GM12878 (cell line): Measurements from ENCODE around the gene LARP4. TPM values are rescaled to one million over a fixed set of nuclear protein-coding genes. Genes with fewer than 3 reads are reported as not detected.

ENCODE experiments used
- ATAC-seq: fragments of 200-7000 bp; cut with Tn5 transposase; 3 replicates; pipeline ENCODE4 v1.9.1; 2020; ENCODE audit warnings: mild to moderate bottlenecking, moderate library complexity
- BruUV-seq: library from RNA; stranded (reverse); fragments of 400-500 nt; replicated peaks from 2 replicates; lab custom pipeline; 2021; lab: Mats Ljungman, UMichigan
- CTCF ChIA-PET: fragments of 300-600 bp; sonication (Branson Sonifier 250); formaldehyde crosslinking; extraction: SDS; loops from one replicate; lab custom pipeline; 2021; ENCODE audit warnings: inconsistent platforms; lab: Yijun Ruan, JAX
- POLR2A ChIA-PET: fragments of 350-600 bp; formaldehyde crosslinking; extraction: SDS; loops from one replicate; lab custom pipeline; 2021; ENCODE audit warnings: inconsistent platforms; lab: Charles Lee
- RAD21 ChIA-PET: fragments of 300-600 bp; sonication (Branson Sonifier 250); formaldehyde crosslinking; loops from one replicate; lab custom pipeline; 2023; ENCODE audit warnings: antibody characterized with exemption; ENCODE audit not compliant: unreplicated experiment; lab: Charles Lee
- SMC1A ChIA-PET: fragments of 300-600 bp; sonication (Branson Sonifier 250); formaldehyde crosslinking; loops from one replicate; lab custom pipeline; 2023; ENCODE audit not compliant: unreplicated experiment, uncharacterized antibody; lab: Charles Lee
- DNase-seq: peaks from one replicate; pipeline ENCODE4 v3.0.0-alpha.2; 2011; ENCODE audit warnings: low read depth, low spot score
- FAIRE-seq: peaks from 3 replicates; lab custom pipeline; 2011; peaks lifted over from hg19 to GRCh38; lab: Jason Lieb, UNC
- H2AFZ ChIP-seq: 2 replicates; pipeline ENCODE4 v1.6.0; 2011; ENCODE audit warnings: low read depth, low read length, control low read depth; ENCODE audit not compliant: control insufficient read depth
- H3K27ac ChIP-seq: 2 replicates; pipeline ENCODE4 v1.5.1; 2011; ENCODE audit warnings: control low read depth; ENCODE audit not compliant: control insufficient read depth, insufficient read depth
- H3K27me3 ChIP-seq, 2 experiments: replicated peaks in 1 of 2; 2 replicates each; pipeline versions ENCODE4 v1.6.0 to v1.6.1; 2011; ENCODE audit warnings: low read length in 1 of 2; ENCODE audit not compliant: control insufficient read depth in 2 of 2, insufficient read depth in 2 of 2
- H3K36me3 ChIP-seq, 2 experiments: 2 replicates each; pipeline ENCODE4 v1.5.1; 2011; ENCODE audit warnings: low read length in 1 of 2; ENCODE audit not compliant: control insufficient read depth in 2 of 2, insufficient read depth in 2 of 2
- H3K4me1 ChIP-seq: 2 replicates; pipeline ENCODE4 v1.6.1; 2011; ENCODE audit warnings: mild to moderate bottlenecking, low read length, moderate library complexity, mixed read lengths; ENCODE audit not compliant: control insufficient read depth, insufficient read depth
- H3K4me2 ChIP-seq: 2 replicates; pipeline ENCODE4 v1.6.0; 2011; ENCODE audit warnings: control low read depth; ENCODE audit not compliant: control insufficient read depth, insufficient read depth
- H3K4me3 ChIP-seq: fragments of 200-600 bp; sonication (generic); 2 replicates; pipeline ENCODE4 v1.5.1; 2016
- H3K79me2 ChIP-seq: 2 replicates; pipeline ENCODE4 v1.6.0; 2011; ENCODE audit warnings: low read length; ENCODE audit not compliant: control insufficient read depth, insufficient read depth
- H3K9ac ChIP-seq: 2 replicates; pipeline ENCODE4 v1.8.0; 2011; ENCODE audit warnings: low read length, control low read depth, mixed read lengths; ENCODE audit not compliant: control insufficient read depth, insufficient read depth
- H3K9me3 ChIP-seq: replicated peaks from 3 replicates; pipeline ENCODE4 v1.5.1; 2011; ENCODE audit warnings: mild to moderate bottlenecking, low read length; ENCODE audit not compliant: control insufficient read depth, insufficient read depth
- H4K20me1 ChIP-seq: 2 replicates; pipeline ENCODE4 v1.6.0; 2011; ENCODE audit not compliant: control insufficient read depth, insufficient read depth
- BHLHE40 ChIP-seq, 2 experiments: fragments of 450-650 bp in 1 of 2; IDR thresholded peaks; 2 replicates each; pipeline ENCODE4 v1.6.1; 2011 to 2017; ENCODE audit warnings: low read depth in 2 of 2, borderline replicate concordance in 1 of 2, improper control_type of control experiment in 1 of 2, low read length in 1 of 2, mild to moderate bottlenecking in 1 of 2
- CEBPB ChIP-seq, 2 experiments: fragments of 150-350 bp in 1 of 2; IDR thresholded peaks; 2 replicates each; pipeline ENCODE4 v1.6.1; 2012 to 2014; ENCODE audit warnings: low read depth in 2 of 2, low read length in 2 of 2, borderline replicate concordance in 1 of 2, inconsistent platforms in 1 of 2
- CHD1 ChIP-seq: IDR thresholded peaks from 2 replicates; pipeline ENCODE4 v1.6.1; 2012; ENCODE audit warnings: low read depth, low read length, improper control_type of control experiment
- ETV6 ChIP-seq, 2 experiments: fragments of 450-650 bp in 1 of 2; IDR thresholded peaks in 1 of 2; conservative IDR thresholded peaks in 1 of 2; 2 replicates each; pipeline ENCODE4 v1.6.1; 2014; ENCODE audit warnings: antibody characterized with exemption in 1 of 2, borderline replicate concordance in 1 of 2, low read depth in 1 of 2, mild to moderate bottlenecking in 1 of 2, moderate library complexity in 1 of 2
- JUND ChIP-seq: IDR thresholded peaks from 2 replicates; pipeline ENCODE4 v1.6.1; 2012; ENCODE audit warnings: low read depth, mild to moderate bottlenecking, low read length, improper control_type of control experiment, moderate library complexity
- MEF2B ChIP-seq: fragments of 450-650 bp; IDR thresholded peaks from 2 replicates; pipeline ENCODE4 v1.6.1; 2018; ENCODE audit warnings: mild to moderate bottlenecking, moderate library complexity; ENCODE audit not compliant: partially characterized antibody, poor library complexity, severe bottlenecking
- MYB ChIP-seq: fragments of 150-350 bp; IDR thresholded peaks from 2 replicates; pipeline ENCODE4 v1.6.1; 2014; ENCODE audit warnings: mild to moderate bottlenecking, low read depth, low read length, borderline replicate concordance
- NFXL1 ChIP-seq: fragments of 450-650 bp; IDR thresholded peaks from 2 replicates; pipeline ENCODE4 v1.6.1; 2017; ENCODE audit warnings: antibody characterized with exemption, mild to moderate bottlenecking, borderline replicate concordance
- NFYB ChIP-seq: IDR thresholded peaks from 2 replicates; pipeline ENCODE4 v1.6.1; 2011; ENCODE audit warnings: low read depth, mild to moderate bottlenecking, low read length, improper control_type of control experiment, moderate library complexity; ENCODE audit not compliant: insufficient read depth
- NR2F1 ChIP-seq: fragments of 450-650 bp; conservative IDR thresholded peaks from 2 replicates; pipeline ENCODE4 v1.6.1; 2017; ENCODE audit warnings: mild to moderate bottlenecking
- RFX5 ChIP-seq: IDR thresholded peaks from 2 replicates; pipeline ENCODE4 v1.6.1; 2011; ENCODE audit warnings: low read depth, low read length, improper control_type of control experiment
- SMARCA5 ChIP-seq: fragments of 450-650 bp; IDR thresholded peaks from 2 replicates; pipeline ENCODE4 v1.6.1; 2017; ENCODE audit warnings: mild to moderate bottlenecking
- TCF12 ChIP-seq: IDR thresholded peaks from 2 replicates; pipeline ENCODE4 v1.6.1; 2011; ENCODE audit warnings: low read depth, mild to moderate bottlenecking, low read length
- ZNF274 ChIP-seq: IDR thresholded peaks from one replicate; pipeline ENCODE4 v1.8.0; 2011; ENCODE audit not compliant: insufficient read length, insufficient read depth
- WGBS: methylation state at CpG from one replicate; pipeline ENCODE4 v1.1.6; 2016; ENCODE audit warnings: low lambda C conversion rate; ENCODE audit not compliant: insufficient replicate concordance, insufficient coverage; ENCODE audit errors: missing lambda C conversion rate; 5-methylcytosine and 5-hydroxymethylcytosine counted together
- in situ Hi-C: fragments of 300-500 bp; cut with MboI; formaldehyde crosslinking; loops from 9 replicates; pipeline ENCODE4 v1.14.3; 2018; ENCODE audit warnings: mixed read lengths
- intact Hi-C: fragments of 100-400 bp; cut with micrococcal nuclease; formaldehyde crosslinking; loops from one replicate; pipeline ENCODE4 v1.14.2; 2022; ENCODE audit not compliant: unreplicated experiment
- polyA plus RNA-seq, 11 experiments: library from polyadenylated mRNA; depleted of rRNA in 4 of 11; unstranded in 6 of 11; stranded (reverse) in 5 of 11; fragments of >200 nt; fragmentation: Nextera tagmentation in 4 of 11; fragmentation: Illumina TruSeq in 1 of 11; extraction: Ambion mirVana in 4 of 11; extraction: Trizol in 1 of 11; gene quantifications; 1 replicate in 1 of 11; 2 replicates in 10 of 11; pipeline versions ENCODE4 v1.2.1 to v1.2.3, GENCODE V29; 2011 to 2016; ENCODE audit warnings: inconsistent platforms in 2 of 11, missing spikeins in 2 of 11, low read depth in 1 of 11
- total RNA-seq, 4 experiments: library from RNA; depleted of rRNA in 3 of 4; stranded (reverse); fragments of >200 nt in 3 of 4; fragmentation: Illumina TruSeq in 1 of 4; extraction: Trizol in 1 of 4; gene quantifications; 2 replicates each; pipeline versions ENCODE4 v1.2.1 to v1.2.3, GENCODE V29; 2013 to 2021
- TF ChIP-seq, protein P1 (sequence below): fragments of 450-650 bp; IDR thresholded peaks from 2 replicates; pipeline ENCODE4 v1.6.1; 2017; ENCODE audit warnings: mild to moderate bottlenecking
- TF ChIP-seq, protein P2 (sequence below): fragments of 450-650 bp; formaldehyde crosslinking; IDR thresholded peaks from 2 replicates; pipeline ENCODE4 v1.5.0; 2022; ENCODE audit warnings: mild to moderate bottlenecking, missing genetic modification characterization

The LARP4 gene
- total and polyA plus RNA-seq, 10 of the 15 experiments (the other 5 are each of a cell fraction or from before 2014, with no cell fraction given) = 24.1 to 72.6 (median 35.6) TPM

DNA sequence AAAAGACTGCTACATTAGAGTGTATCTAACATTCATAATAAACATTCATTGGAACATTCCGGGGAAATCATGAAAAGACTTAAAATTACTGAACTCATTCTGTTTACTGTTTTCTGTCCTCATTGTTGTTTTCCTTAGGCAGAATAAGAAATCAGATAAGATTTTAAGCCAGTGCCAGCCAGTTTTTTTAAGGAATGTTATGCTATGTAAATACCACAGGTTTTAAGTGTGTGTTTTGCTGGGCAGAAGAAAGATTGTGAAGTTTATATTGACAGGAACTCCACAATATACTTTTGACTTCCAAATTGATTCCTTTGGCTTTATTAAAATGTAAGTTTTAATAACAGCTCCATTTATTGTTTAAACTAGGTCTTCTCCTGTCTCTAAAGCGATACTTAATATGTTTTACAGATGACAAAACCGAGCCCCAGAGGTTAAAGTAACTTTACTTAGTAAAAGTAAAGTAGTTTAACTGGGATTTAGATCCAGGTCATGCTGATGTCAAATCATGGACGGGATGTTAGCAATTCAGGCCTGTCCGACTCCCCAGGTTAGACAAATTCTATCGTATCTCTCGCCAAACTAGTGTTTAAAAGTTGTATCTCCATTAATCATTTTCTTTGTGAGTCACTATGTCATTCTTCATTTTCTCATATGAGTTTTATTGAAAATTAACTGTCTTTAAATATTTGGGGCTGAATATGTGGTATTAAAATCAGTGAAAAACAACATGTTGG lies 1.7 kb downstream of the LARP4 start (continued):
- TF ChIP-seq NFYB (no peak), MYB (no peak), JUND (no peak), RFX5 (no peak), TCF12 (no peak), MEF2B (no peak), NR2F1 (no peak), ETV6 (conservative IDR thresholded peaks at IDR 0.05 in 1 of 2, IDR thresholded peaks at IDR 0.05 in 1 of 2; ENCODE audit: borderline replicate concordance in 1 of 2, low read depth in 1 of 2) (no peak), CEBPB (IDR thresholded peaks at IDR 0.05; ENCODE audit: borderline replicate concordance in 1 of 2, low read depth in 2 of 2, low read length in 2 of 2) (no peak)
- TF ChIP-seq, all 136 proteins: peak for 0

DNA sequence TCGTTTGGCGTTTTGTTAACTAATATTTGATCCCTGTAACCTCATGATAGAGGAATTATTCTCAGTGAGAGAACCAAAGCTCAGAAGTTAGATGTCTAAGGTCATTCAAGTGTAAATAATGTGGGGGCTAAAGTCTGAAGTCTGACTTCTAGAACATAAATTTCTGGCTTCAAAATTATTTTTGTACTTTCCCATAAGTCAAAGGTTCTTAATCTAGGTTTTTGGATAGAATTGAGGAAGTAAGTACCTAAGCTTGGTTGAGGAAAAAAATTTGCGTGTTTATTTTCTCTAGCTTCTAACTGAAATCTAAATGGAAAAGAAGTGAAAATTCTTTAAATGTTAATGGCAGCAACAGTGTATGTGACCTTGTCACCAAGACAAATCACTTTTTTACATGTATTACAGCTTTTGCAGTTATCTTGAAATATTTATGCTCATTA lies 2.3 kb downstream of the LARP4 start:
- ATAC-seq (no peak), FAIRE-seq (no peak), DNase-seq (no peak)
- Histone ChIP-seq H3K4me1 (no peaks in the 10 kb centered on the region), H2AFZ (no peak overlapping the region), H3K9me3 (no peaks in the 10 kb centered on the region), H3K79me2 (peaks cover 70% of the 10 kb centered on the region), H3K4me3 (peak overlapping the region; percentile 76), H3K9ac (0 out of 2 replicates have a peak overlapping the region, but pooled peaks have one; percentile 24), H3K4me2 (peak overlapping the region; percentile 68), H3K27me3 (no peaks in the 10 kb centered on the region), H3K36me3 (no peaks in the 10 kb centered on the region), H4K20me1 (peaks cover 4% of the 10 kb centered on the region; the same call in 1 of the 2 replicates), H3K27ac (peak overlapping the region; percentile 45; the same call in 1 of the 2 replicates)
- intact Hi-C loops (loop anchor here (10.0 kb wide), 1 partner anchor 328 kb away; no protein-coding TSS in a partner anchor), in situ Hi-C loops (no loop called here)
- CTCF ChIA-PET = interaction anchor here (1.1 to 2.0 kb wide), 2 partner anchors 291 to 318 kb away, joined by 6 to 9 read pairs; partner anchors contain the start of genes COX14 and SMARCD1
- RAD21 ChIA-PET = interaction anchor here (1.0 to 2.4 kb wide), 6 partner anchors 72 to 291 kb away, joined by 3 to 11 read pairs (median 4); partner anchors contain the start of gene COX14
- BruUV-seq = no TSS peak
- WGBS = 14% methylated on average over 3 of the region's 3 CpGs
- POLR2A ChIA-PET = interaction anchor here (0.5 kb wide), 2 partner anchors 13 to 681 kb away, joined by 6 to 8 read pairs; no protein-coding TSS in a partner anchor
- SMC1A ChIA-PET = interaction anchor here (0.8 to 2.1 kb wide), 11 partner anchors 9 to 293 kb away, joined by 3 to 6 read pairs (median 4); partner anchors contain the start of gene LIMA1
- no peak for TF ChIP-seq BHLHE40 (IDR thresholded peaks at IDR 0.05; ENCODE audit: borderline replicate concordance in 1 of 2, low read depth in 2 of 2, low read length in 1 of 2)
- TF ChIP-seq NFXL1 = no peak
- TF ChIP-seq, protein P1, sequence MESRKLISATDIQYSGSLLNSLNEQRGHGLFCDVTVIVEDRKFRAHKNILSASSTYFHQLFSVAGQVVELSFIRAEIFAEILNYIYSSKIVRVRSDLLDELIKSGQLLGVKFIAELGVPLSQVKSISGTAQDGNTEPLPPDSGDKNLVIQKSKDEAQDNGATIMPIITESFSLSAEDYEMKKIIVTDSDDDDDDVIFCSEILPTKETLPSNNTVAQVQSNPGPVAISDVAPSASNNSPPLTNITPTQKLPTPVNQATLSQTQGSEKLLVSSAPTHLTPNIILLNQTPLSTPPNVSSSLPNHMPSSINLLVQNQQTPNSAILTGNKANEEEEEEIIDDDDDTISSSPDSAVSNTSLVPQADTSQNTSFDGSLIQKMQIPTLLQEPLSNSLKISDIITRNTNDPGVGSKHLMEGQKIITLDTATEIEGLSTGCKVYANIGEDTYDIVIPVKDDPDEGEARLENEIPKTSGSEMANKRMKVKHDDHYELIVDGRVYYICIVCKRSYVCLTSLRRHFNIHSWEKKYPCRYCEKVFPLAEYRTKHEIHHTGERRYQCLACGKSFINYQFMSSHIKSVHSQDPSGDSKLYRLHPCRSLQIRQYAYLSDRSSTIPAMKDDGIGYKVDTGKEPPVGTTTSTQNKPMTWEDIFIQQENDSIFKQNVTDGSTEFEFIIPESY = no peak
- TF ChIP-seq SMARCA5 = no peak
- TF ChIP-seq, protein P2, sequence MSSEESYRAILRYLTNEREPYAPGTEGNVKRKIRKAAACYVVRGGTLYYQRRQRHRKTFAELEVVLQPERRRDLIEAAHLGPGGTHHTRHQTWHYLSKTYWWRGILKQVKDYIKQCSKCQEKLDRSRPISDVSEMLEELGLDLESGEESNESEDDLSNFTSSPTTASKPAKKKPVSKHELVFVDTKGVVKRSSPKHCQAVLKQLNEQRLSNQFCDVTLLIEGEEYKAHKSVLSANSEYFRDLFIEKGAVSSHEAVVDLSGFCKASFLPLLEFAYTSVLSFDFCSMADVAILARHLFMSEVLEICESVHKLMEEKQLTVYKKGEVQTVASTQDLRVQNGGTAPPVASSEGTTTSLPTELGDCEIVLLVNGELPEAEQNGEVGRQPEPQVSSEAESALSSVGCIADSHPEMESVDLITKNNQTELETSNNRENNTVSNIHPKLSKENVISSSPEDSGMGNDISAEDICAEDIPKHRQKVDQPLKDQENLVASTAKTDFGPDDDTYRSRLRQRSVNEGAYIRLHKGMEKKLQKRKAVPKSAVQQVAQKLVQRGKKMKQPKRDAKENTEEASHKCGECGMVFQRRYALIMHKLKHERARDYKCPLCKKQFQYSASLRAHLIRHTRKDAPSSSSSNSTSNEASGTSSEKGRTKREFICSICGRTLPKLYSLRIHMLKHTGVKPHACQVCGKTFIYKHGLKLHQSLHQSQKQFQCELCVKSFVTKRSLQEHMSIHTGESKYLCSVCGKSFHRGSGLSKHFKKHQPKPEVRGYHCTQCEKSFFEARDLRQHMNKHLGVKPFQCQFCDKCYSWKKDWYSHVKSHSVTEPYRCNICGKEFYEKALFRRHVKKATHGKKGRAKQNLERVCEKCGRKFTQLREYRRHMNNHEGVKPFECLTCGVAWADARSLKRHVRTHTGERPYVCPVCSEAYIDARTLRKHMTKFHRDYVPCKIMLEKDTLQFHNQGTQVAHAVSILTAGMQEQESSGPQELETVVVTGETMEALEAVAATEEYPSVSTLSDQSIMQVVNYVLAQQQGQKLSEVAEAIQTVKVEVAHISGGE (CRISPR knock-in tag) = no peak
- TF ChIP-seq ZNF274 = no peak
- TF ChIP-seq CHD1 = no peak
- TF ChIP-seq RFX5 = no peak
